Neural progenitor cell (in vitro differentiated cells): ENCODE results near the gene PTPRG. TPM values are rescaled to one million over a fixed set of nuclear protein-coding genes. Genes with fewer than 3 reads are reported as not detected.

Source experiments
- DNase-seq: peaks from one replicate; pipeline ENCODE4 v3.0.0-alpha.2; 2016; ENCODE audit warnings: low spot score
- H2AFZ ChIP-seq: fragments of 200-600 bp; sonication (generic); replicated peaks from 2 replicates; pipeline ENCODE4 v1.6.1; 2016; ENCODE audit warnings: antibody characterized with exemption
- H3F3A ChIP-seq: fragments of 200-600 bp; sonication (generic); 2 replicates; pipeline ENCODE4 v1.6.1; 2016; ENCODE audit warnings: antibody characterized with exemption, low read depth
- H3K27ac ChIP-seq: fragments of 200-600 bp; sonication (generic); 2 replicates; pipeline ENCODE4 v1.5.1; 2016; ENCODE audit warnings: mild to moderate bottlenecking
- H3K27me3 ChIP-seq: fragments of 200-600 bp; sonication (generic); 2 replicates; pipeline ENCODE4 v1.6.1; 2016; ENCODE audit warnings: mild to moderate bottlenecking, moderate library complexity
- H3K36me3 ChIP-seq: fragments of 200-600 bp; sonication (generic); 2 replicates; pipeline ENCODE4 v1.5.1; 2016
- H3K4me1 ChIP-seq: fragments of 200-600 bp; sonication (generic); 2 replicates; pipeline ENCODE4 v1.6.1; 2016; ENCODE audit warnings: mixed run types
- H3K4me2 ChIP-seq: fragments of 200-600 bp; sonication (generic); 2 replicates; pipeline ENCODE4 v1.6.1; 2016
- H3K4me3 ChIP-seq: fragments of 200-600 bp; sonication (generic); 2 replicates; pipeline ENCODE4 v1.5.1; 2016
- H3K79me2 ChIP-seq: fragments of 200-600 bp; sonication (generic); 2 replicates; pipeline ENCODE4 v1.6.1; 2016; ENCODE audit warnings: low read depth
- H3K9ac ChIP-seq: fragments of 200-600 bp; sonication (generic); 2 replicates; pipeline ENCODE4 v1.6.1; 2016
- H3K9me3 ChIP-seq: fragments of 200-600 bp; sonication (generic); 2 replicates; pipeline ENCODE4 v1.5.1; 2016; ENCODE audit warnings: low read depth
- H4K20me1 ChIP-seq: fragments of 200-600 bp; sonication (generic); 2 replicates; pipeline ENCODE4 v1.6.1; 2016; ENCODE audit warnings: low read depth
- H3K27ac Mint-ChIP-seq: 3 replicates; pipeline ENCODE4 v1.8.0; 2021; ENCODE audit warnings: mixed read lengths
- H3K27me3 Mint-ChIP-seq: 2 replicates; pipeline ENCODE4 v1.8.0; 2022; ENCODE audit warnings: low read depth, mild to moderate bottlenecking, inconsistent platforms, moderate library complexity, mixed read lengths; ENCODE audit not compliant: insufficient read depth
- H3K36me3 Mint-ChIP-seq: 3 replicates; pipeline ENCODE4 v1.8.0; 2021; ENCODE audit warnings: mixed read lengths
- H3K4me1 Mint-ChIP-seq: 3 replicates; pipeline ENCODE4 v1.8.0; 2021; ENCODE audit warnings: mixed read lengths
- H3K4me3 Mint-ChIP-seq: 3 replicates; pipeline ENCODE4 v1.8.0; 2021; ENCODE audit warnings: mild to moderate bottlenecking, moderate library complexity, mixed read lengths
- H3K9me3 Mint-ChIP-seq: 3 replicates; pipeline ENCODE4 v1.8.0; 2020; ENCODE audit warnings: mixed read lengths
- EZH2 ChIP-seq: fragments of 200-600 bp; sonication (generic); IDR thresholded peaks from 2 replicates; pipeline ENCODE4 v1.6.1; 2017; ENCODE audit warnings: antibody characterized with exemption, mild to moderate bottlenecking, moderate library complexity
- EZH2phosphoT487 ChIP-seq: fragments of 200-600 bp; sonication (generic); IDR thresholded peaks from 2 replicates; pipeline ENCODE4 v1.6.1; 2017; ENCODE audit warnings: antibody characterized with exemption
- total RNA-seq: library from RNA; depleted of rRNA; stranded (reverse); fragments of >200 nt; gene quantifications from 2 replicates; pipeline ENCODE4 v1.2.3, GENCODE V29; 2015; ENCODE audit warnings: low replicate concordance
- TF ChIP-seq, protein P1 (sequence below): fragments of 200-600 bp; sonication (generic); IDR thresholded peaks from 2 replicates; pipeline ENCODE4 v1.5.1; 2017; ENCODE audit warnings: antibody characterized with exemption, mild to moderate bottlenecking

Gene PTPRG
- total RNA-seq, 1 donor from 2014 or later, result 65.3 TPM

- H3K36me3 ChIP-seq, result no peaks in the 10 kb centered on the region
- H4K20me1 ChIP-seq, result peaks cover 27% of the 10 kb centered on the region
- H3K4me2 ChIP-seq, result no peak overlapping the region
- no peak for DNase-seq
- Mint-ChIP-seq H3K9me3 (peaks cover 2% of the 10 kb centered on the region), H3K27ac (no peak overlapping the region), H3K36me3 (no peaks in the 10 kb centered on the region), H3K4me3 (no peak overlapping the region), H3K27me3 (no peaks in the 10 kb centered on the region), H3K4me1 (peaks cover 11% of the 10 kb centered on the region)
- H3K79me2 ChIP-seq, result peaks cover 61% of the 10 kb centered on the region
- no peak for TF ChIP-seq EZH2phosphoT487
- no peak for TF ChIP-seq EZH2
- TF ChIP-seq, protein P1, sequence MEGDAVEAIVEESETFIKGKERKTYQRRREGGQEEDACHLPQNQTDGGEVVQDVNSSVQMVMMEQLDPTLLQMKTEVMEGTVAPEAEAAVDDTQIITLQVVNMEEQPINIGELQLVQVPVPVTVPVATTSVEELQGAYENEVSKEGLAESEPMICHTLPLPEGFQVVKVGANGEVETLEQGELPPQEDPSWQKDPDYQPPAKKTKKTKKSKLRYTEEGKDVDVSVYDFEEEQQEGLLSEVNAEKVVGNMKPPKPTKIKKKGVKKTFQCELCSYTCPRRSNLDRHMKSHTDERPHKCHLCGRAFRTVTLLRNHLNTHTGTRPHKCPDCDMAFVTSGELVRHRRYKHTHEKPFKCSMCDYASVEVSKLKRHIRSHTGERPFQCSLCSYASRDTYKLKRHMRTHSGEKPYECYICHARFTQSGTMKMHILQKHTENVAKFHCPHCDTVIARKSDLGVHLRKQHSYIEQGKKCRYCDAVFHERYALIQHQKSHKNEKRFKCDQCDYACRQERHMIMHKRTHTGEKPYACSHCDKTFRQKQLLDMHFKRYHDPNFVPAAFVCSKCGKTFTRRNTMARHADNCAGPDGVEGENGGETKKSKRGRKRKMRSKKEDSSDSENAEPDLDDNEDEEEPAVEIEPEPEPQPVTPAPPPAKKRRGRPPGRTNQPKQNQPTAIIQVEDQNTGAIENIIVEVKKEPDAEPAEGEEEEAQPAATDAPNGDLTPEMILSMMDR, result no peak
- no peak overlapping the region for H3K9ac ChIP-seq
- no peak overlapping the region for H2AFZ ChIP-seq
- H3K4me1 ChIP-seq, result peaks cover 37% of the 10 kb centered on the region
- no peak overlapping the region for H3K4me3 ChIP-seq
- H3K27me3 ChIP-seq, result no peaks in the 10 kb centered on the region
- H3K27ac ChIP-seq, result no peak overlapping the region
- no peaks in the 10 kb centered on the region for H3K9me3 ChIP-seq
- peaks cover 6% of the 10 kb centered on the region for H3F3A ChIP-seq
These were observed 347.0 kb downstream of the PTPRG start for GRCh38 chr3:61908382-61908781.

DNA sequence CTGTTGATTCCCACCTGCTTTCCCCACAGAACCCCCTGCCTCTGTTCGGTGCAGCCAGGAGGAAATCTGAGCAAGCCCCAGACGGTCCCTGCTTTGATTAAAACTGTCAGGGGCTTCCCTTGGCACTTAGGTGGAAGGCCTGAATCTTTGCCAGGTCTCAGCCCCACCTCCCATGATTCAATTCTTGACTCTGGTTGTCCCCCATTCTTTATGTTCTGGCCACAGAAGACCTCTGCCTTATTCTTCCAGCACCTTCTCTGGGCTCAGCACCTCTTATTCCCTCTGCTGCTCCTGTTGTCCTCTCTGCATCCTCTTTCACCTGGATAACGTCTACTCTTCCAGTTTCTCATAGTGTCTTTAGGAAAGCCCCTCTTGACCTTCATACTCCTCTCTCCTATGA is 349.4 kb downstream of the PTPRG start:
- Histone ChIP-seq H3K27ac (no peak overlapping the region), H4K20me1 (peaks cover 18% of the 10 kb centered on the region), H3K4me1 (peaks cover 33% of the 10 kb centered on the region), H2AFZ (no peak overlapping the region), H3K4me2 (no peak overlapping the region), H3K9ac (no peak overlapping the region), H3F3A (no peaks in the 10 kb centered on the region), H3K36me3 (no peaks in the 10 kb centered on the region), H3K27me3 (no peaks in the 10 kb centered on the region), H3K4me3 (no peak overlapping the region), H3K79me2 (peaks cover 71% of the 10 kb centered on the region), H3K9me3 (no peaks in the 10 kb centered on the region)
- no peaks in the 10 kb centered on the region for H3K36me3 Mint-ChIP-seq
- no peak for DNase-seq
- no peak overlapping the region for H3K4me3 Mint-ChIP-seq
- H3K27ac Mint-ChIP-seq, result no peak overlapping the region
- peaks cover 2% of the 10 kb centered on the region for H3K9me3 Mint-ChIP-seq
- H3K4me1 Mint-ChIP-seq, result peaks cover 12% of the 10 kb centered on the region
- TF ChIP-seq EZH2, result no peak
- TF ChIP-seq EZH2phosphoT487, result no peak
- TF ChIP-seq, protein P1, result no peak
- no peaks in the 10 kb centered on the region for H3K27me3 Mint-ChIP-seq

DNA sequence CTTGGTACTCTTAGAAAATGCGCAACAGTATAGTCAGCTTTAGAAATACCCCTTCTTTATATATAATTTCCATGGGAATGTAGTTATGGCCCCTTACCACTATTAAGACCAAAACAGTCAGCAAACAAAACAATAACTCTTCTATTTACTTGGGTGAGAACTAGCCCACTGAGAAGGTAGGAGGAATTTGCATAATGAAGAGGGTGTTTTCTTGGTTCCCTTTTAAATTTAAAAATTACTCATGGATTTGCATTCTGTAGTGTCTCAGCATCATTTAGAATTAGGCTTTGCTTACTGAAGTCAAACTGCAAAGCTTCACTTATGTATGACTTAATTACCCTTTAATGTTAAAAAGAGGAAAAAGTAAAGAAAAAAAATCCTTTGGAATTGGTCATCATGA is 350.8 kb downstream of the PTPRG start:
- Histone ChIP-seq H3K9me3 (no peaks in the 10 kb centered on the region), H3K27ac (no peak overlapping the region), H2AFZ (no peak overlapping the region), H3F3A (peaks cover 3% of the 10 kb centered on the region), H3K9ac (no peak overlapping the region), H3K4me1 (peaks cover 37% of the 10 kb centered on the region), H3K36me3 (no peaks in the 10 kb centered on the region), H3K4me2 (no peak overlapping the region), H3K79me2 (peaks cover 71% of the 10 kb centered on the region), H4K20me1 (peaks cover 24% of the 10 kb centered on the region), H3K27me3 (no peaks in the 10 kb centered on the region), H3K4me3 (no peak overlapping the region)
- H3K4me3 Mint-ChIP-seq, result no peak overlapping the region
- peaks cover 2% of the 10 kb centered on the region for H3K9me3 Mint-ChIP-seq
- no peaks in the 10 kb centered on the region for H3K27me3 Mint-ChIP-seq
- no peaks in the 10 kb centered on the region for H3K36me3 Mint-ChIP-seq
- TF ChIP-seq EZH2phosphoT487 (no peak), EZH2 (no peak)
- TF ChIP-seq, protein P1, result no peak
- no peak for DNase-seq
- H3K27ac Mint-ChIP-seq, result no peak overlapping the region
- peaks cover 16% of the 10 kb centered on the region for H3K4me1 Mint-ChIP-seq
